AG04450 (cell line): ENCODE data around the gene TUBB6. TPM values are rescaled to one million over a fixed set of nuclear protein-coding genes. Genes with fewer than 3 reads are reported as not detected.

ENCODE experiments used
- CTCF ChIA-PET: fragments of 300-600, 350-600 bp; formaldehyde crosslinking; extraction: SDS; loops from one replicate; lab custom pipeline; 2022; ENCODE audit warnings: antibody characterized with exemption, inconsistent platforms; lab: Charles Lee
- POLR2A ChIA-PET: fragments of 350-600 bp; formaldehyde crosslinking; extraction: SDS; loops from one replicate; lab custom pipeline; 2021; ENCODE audit warnings: antibody characterized with exemption, inconsistent platforms; lab: Yijun Ruan, JAX
- DNase-seq: peaks from one replicate; pipeline ENCODE4 v3.0.0-alpha.2; 2011; ENCODE audit warnings: low read depth, low spot score
- H3K27ac ChIP-seq: one replicate; pipeline ENCODE4 v1.5.1; 2012; ENCODE audit warnings: low read depth, low read length, control low read depth
- H3K27me3 ChIP-seq: one replicate; pipeline ENCODE4 v1.6.0; 2012; ENCODE audit warnings: low read length; ENCODE audit not compliant: control insufficient read depth, insufficient read depth
- H3K4me3 ChIP-seq: 2 replicates; pipeline ENCODE4 v1.5.1; 2011; ENCODE audit warnings: mild to moderate bottlenecking, low read depth, low read length, control low read depth
- H3K9me3 ChIP-seq: 2 replicates; pipeline ENCODE4 v1.5.1; 2012; ENCODE audit warnings: low read length; ENCODE audit not compliant: control insufficient read depth, insufficient read depth
- CTCF ChIP-seq: IDR thresholded peaks from 2 replicates; pipeline ENCODE4 v1.5.1; 2011; ENCODE audit warnings: low read depth, low read length, control low read depth, inconsistent platforms
- polyA plus RNA-seq: library from polyadenylated mRNA; depleted of rRNA; stranded (reverse); fragments of >200 nt; gene quantifications from 2 replicates; pipeline ENCODE4 v1.2.3, GENCODE V29; 2011

TUBB6 gene
- polyA plus RNA-seq, 1 experiment = 398 TPM

DNA sequence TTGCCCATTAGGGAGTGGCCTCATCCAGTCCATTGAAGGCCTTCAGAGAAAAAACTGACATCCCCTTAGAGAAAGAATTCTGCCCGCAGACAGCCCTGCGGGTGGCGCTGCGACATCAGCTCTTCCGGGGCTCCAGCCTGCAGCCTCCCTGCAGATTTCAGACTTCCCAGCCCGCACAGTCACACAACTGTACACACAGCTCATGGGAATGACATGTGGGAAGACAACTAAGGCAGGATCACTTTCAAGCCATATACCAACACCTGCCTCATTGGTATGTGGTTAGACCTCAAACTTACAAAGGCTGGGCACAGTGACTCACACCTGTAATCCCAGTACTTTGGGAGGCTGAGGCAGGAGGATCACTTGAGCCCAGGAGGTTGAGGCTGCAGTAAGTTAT, 24.8 kb upstream of the TUBB6 start:
- ChIA-PET POLR2A (interaction anchor here (0.7 to 2.1 kb wide), 4 partner anchors 11 to 94 kb away, joined by 3 to 12 read pairs (median 3); partner anchors contain the start of genes AFG3L2 and TUBB6), CTCF (interaction anchor here (0.6 to 9.2 kb wide), 3 partner anchors 9 to 365 kb away, joined by 3 to 83 read pairs (median 4); no protein-coding TSS in a partner anchor)
- Histone ChIP-seq H3K4me3 (no peak overlapping the region), H3K27me3 (no peaks in the 10 kb centered on the region), H3K9me3 (no peaks in the 10 kb centered on the region; the same call in 1 of the 2 replicates), H3K27ac (no peak overlapping the region)
- peak; percentile 35 for TF ChIP-seq CTCF
- DNase-seq = no peak

GRCh38 chr18:12283666-12284065, 24.4 kb upstream of the TUBB6 start:
- Histone ChIP-seq H3K27ac (no peak overlapping the region), H3K27me3 (no peaks in the 10 kb centered on the region), H3K4me3 (no peak overlapping the region), H3K9me3 (no peaks in the 10 kb centered on the region; the same call in 1 of the 2 replicates)
- no peak for DNase-seq
- ChIA-PET POLR2A (interaction anchor here (1.3 to 2.1 kb wide), 2 partner anchors 24 to 94 kb away, joined by 3 to 12 read pairs; partner anchors contain the start of genes AFG3L2 and TUBB6), CTCF (interaction anchor here (1.5 to 9.2 kb wide), 2 partner anchors 9 to 11 kb away, joined by 3 to 83 read pairs; no protein-coding TSS in a partner anchor)
- no peak for TF ChIP-seq CTCF

DNA sequence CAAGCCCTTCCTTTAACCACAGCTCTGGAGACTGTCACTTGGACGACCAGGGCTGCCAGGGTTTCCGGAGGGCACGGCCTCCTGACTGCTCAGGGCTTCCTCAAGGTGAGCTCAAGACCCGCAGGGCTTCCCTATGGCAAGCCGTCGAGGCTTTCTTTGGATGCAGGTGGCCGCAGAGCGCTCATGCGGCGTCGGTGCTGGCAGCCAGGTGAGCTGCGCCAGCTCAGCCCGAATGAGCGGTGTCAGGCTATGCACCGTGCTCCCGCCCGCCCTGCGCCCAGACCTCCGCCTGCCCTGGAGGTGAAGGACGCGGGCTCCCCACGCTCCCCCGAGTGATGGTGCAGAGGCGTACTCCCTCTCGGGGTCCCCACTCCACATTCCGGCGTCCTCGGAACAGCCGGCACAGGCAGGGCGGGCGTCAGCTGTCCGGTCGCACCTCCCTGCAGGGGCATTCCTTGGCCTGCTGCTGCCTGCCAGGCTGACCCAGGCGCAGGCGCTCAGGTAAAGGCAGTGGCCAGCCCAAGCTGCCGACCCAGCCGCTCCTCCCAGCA, 20.8 kb upstream of the TUBB6 start:
- no peak for DNase-seq
- no peaks in the 10 kb centered on the region; the same call in 1 of the 2 replicates for H3K9me3 ChIP-seq
- POLR2A ChIA-PET = interaction anchor here (1.2 to 5.5 kb wide), 5 partner anchors 8 to 307 kb away, joined by 3 to 48 read pairs (median 5); partner anchors contain the start of gene TUBB6
- CTCF ChIA-PET = interaction anchor here (0.8 to 9.2 kb wide), 4 partner anchors 9 to 768 kb away, joined by 3 to 83 read pairs (median 4); no protein-coding TSS in a partner anchor
- H3K27ac ChIP-seq = peak overlapping the region; percentile 99
- TF ChIP-seq CTCF = no peak
- peak overlapping the region; percentile 61 for H3K4me3 ChIP-seq
- H3K27me3 ChIP-seq = no peaks in the 10 kb centered on the region

- POLR2A ChIA-PET = interaction anchor here (1.2 to 5.5 kb wide), 5 partner anchors 9 to 307 kb away, joined by 3 to 48 read pairs (median 5); partner anchors contain the start of gene TUBB6
- CTCF ChIA-PET = interaction anchor here (1.4 to 9.2 kb wide), 3 partner anchors 9 to 18 kb away, joined by 5 to 83 read pairs (median 5); no protein-coding TSS in a partner anchor
- Histone ChIP-seq H3K9me3 (no peaks in the 10 kb centered on the region; the same call in 1 of the 2 replicates), H3K27me3 (no peaks in the 10 kb centered on the region), H3K27ac (peak overlapping the region; percentile 99), H3K4me3 (peak overlapping the region; percentile 61)
- 0 out of 2 replicates have a peak, but pooled peaks have one; percentile 7 for TF ChIP-seq CTCF
- DNase-seq = peak; percentile 85
Measured at GRCh38 chr18:12287684-12288402, 20.2 kb upstream of the TUBB6 start.
